HG03060 (cell line): ENCODE measurements around the gene BRAT1.
"Not testable (repeated sequence)": the region's sequence is repeated elsewhere in the genome, so short reads cannot be mapped to it uniquely, and the experiment has no call there.

Source experiments
- ATAC-seq: cut with Tn5 transposase; IDR thresholded peaks from one replicate; pipeline ENCODE4 v1.9.1; 2021; ENCODE audit warnings: low read depth, moderate number of reproducible peaks; ENCODE audit not compliant: unreplicated experiment

Gene BRAT1

DNA sequence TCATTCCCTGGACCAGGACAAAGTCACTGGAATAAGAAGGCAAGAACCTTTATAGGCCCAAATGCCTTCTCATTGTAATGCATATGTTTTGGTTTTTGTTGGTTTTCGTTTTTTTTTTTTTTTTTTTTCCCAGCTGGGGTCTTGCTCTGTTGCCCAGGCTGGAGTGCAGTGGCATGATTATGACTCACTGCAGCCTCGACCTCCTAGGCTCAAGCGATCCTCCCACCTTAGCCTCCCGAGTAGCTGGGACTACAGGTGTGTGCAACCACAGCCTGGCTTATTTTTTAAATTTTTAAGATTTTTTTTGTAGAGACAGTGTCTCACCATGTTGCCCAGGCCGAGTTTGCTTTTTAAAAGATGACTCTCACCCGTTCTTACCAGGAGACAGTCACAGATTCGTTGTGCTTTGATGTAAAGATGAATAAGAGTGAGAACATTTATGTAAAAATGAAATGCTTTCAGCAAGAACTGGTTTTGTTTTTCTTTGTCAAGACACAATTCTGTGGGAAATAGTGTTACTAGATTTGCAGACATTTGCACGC lies 11.1 kb upstream of the BRAT1 start:
- peak; percentile 14 for ATAC-seq

DNA sequence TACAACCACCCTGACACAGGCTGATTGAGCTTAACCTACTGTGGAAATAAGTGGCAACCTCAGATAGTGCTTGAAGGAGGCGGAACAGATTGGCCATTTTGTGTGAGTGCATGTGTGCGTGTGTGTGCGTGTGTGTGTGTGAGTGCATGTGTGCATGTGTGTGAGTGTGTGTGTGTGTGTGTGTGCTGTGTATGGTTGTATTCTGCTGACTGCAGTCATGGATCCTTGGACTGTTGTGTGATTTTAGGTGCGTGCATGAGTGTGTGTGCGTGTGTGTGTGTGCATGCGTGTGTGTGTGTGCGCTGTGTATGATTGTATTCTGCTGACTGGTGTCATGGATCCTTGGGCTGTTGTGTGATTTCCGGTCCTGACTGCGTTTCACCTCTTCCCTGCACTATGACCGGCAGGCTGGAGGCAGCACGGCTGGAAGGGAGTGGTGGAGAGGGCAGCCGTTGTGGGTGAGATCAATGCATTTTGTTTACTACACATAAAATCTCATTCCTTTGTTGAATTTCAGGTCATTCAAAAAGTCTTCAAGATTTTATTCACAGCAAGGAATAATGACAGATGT lies 9.7 kb upstream of the BRAT1 start:
- ATAC-seq, result no peak

DNA sequence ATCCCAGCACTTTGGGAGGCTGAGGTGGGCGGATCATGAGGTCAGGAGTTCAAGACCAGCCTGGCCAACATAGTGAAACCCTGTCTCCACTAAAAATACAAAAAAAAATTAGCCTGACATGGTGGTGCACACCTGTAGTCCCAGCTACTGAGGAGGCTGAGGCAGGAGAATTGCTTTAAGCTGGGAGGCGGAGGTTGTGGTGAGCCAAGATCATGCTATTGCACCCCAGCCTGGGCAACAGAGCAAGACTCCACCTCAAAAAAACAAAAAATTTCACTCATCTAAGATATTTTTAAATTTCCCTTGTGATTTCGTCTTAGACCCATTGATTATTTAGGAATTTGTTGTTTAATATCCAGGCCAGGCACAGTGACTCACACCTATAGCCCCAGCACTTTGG lies 8.6 kb upstream of the BRAT1 start:
- ATAC-seq, result not testable (repeated sequence)

DNA sequence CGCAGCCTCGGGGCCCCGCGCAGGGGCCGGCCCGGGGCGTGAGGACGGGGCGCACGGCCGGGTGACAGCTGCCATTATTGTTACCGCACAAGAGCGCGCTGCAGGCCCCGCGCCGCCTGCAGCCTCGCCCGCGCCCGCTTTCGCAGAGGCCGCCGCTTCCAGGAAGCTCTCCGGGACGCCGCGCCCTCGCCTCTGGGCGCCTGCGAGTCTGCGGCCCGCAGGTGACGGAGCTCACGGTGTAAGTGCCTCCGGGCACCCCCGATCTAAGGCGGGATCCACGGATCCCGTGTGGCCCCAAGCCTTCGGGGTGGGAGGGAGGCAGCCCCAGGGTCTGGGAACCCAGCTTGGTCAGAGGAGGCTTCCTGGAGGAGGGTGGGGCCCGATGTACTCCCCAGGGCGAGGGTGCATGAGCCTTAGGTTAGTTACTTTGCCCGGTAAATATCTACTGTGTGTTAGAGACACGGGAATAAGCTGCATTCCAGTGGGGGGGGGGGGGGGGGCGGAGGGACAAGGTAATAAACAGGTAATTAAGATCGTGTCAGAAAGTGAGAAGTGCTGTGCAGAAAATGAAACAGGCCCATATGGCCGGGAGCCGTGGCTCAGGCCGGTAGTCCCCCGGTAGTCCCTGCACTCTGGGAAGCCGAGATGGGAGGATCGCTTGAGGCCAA lies 4.1 kb upstream of the BRAT1 start:
- ATAC-seq, result no peak

DNA sequence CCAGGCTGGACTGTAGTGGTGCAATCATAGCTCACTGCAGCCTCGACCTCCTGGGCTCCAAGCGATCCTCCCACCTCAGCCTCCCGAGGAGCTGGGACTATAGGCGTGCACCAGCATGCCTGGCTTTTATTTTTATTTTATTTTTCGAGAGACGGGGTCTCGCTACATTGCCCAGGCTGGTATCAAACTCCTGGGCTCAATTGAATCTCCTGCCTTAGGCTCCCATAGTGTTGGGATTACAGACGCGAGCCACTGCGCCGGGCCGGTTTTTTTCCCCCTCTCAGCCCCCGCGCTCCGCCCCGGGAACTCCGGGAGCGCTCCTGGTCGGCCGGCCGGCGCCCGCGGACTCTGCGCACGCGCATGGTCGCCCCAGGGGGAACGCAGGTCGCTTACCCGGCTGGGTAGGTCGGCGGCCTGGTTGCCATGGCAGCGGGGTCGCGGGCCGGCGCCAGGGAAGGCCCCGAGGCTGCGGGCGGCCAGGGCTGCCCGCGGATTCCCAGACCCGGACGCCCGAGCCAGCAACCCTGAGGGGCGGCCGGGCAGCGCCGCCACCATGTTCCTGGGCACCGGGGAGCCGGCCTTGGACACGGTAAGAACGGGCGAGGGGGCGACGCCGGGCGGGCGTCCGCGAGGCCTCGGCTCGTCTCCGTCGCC lies 3.4 kb upstream of the BRAT1 start, which contains the start of gene IQCE:
Gene IQCE, plus strand, starts transcription at position 351 of the 654 bp plus-strand sequence. Its CDS starts 203 bp downstream, at position 554.
- peak; percentile 29 for ATAC-seq

DNA sequence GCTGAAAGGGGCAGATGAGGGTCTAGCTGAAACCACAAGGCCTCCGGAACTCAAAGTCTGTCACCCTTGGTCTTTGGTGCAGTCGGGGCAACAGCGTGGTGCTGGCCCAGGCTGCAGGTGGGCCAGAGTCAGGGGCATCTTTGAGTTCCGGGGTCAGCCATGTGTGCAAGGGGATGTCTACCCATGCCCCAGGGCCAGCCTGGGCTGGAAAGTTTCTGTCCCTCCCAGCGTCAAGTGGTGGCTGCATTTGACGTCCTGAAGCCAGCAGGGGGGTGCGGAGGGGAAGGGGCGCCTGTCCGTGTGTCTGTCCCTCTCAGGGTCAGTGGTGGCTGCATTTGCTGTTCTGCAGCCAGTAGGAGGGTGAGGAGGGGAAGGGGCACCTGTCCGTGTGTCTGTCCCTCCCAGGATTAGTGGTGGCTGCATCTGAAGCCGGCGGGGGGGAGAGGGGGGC lies 638 bp downstream of the BRAT1 start:
- ATAC-seq, result no peak

DNA sequence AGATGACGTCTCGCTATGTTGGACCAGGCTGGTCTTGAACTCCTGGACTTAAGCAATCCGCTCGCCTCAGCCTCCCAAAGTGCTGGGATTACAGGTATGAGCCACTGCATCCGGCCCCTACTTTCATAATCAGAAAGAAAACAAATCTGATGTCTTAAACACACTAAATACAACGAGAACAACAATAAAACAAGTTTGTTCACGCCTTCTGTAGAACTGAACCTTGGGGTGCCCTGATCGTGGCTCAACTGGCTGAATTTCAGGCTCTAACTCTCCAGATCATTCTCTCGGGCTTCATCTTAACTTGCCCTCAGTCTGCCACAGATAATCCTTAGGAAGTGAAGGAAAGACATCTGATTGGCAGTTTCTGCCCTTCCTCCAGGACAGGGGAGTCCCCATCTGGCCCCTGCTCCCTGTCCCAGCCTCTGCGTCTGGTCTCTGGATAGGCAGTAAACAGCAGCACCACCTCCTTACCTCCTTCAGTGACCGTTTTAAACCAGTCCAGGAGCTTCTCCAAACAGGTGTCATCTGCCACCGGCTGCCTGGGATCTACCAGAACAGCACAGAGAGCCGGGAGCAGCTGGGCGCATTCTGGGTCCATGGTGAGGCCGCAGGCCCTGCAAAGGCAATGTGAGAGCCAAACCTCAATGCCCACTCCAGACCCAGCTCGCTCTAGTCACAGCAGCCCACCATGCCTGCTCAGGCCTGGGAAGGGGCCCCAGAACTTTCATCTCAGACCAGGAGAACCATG lies 1.3 kb downstream of the BRAT1 start:
- no peak for ATAC-seq

DNA sequence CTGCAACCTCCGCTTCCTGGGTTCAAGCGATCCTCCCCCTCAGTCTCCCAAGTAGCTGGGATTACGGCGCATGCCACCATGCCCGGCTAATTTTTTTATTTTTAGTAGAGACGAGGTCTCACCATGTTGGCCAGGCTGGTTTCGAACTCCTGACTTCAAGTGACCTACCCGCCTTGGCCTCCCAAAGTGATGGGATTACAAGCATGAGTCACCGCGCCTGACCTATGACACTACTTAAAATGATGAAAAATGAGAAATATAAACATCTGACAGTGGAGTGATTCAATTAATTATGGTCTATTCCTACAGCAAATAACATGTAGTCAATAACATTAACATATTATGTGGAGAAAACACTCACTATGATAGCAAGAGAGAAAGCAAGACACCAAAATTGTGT lies 2.2 kb downstream of the BRAT1 start:
- ATAC-seq, result no peak

DNA sequence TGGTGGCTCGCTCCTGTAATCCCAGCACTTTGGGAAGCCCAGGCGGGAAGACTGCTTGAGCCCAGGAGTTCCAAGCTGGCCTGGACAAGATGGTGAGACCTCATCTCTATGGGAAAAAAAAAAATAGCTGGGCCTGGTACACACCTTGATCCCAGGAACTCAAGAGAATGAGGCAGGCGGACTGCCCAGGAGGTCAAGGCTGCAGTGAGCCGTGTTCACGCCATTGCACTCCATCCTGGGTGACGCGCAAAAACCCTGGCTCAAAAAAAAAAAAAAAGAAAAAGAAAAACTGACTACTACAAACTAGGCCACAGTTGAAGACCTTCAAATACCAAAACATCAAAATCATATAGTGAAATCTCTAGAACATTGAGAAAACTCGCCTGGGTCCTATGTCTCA lies 3.9 kb downstream of the BRAT1 start:
- ATAC-seq, result no peak

DNA sequence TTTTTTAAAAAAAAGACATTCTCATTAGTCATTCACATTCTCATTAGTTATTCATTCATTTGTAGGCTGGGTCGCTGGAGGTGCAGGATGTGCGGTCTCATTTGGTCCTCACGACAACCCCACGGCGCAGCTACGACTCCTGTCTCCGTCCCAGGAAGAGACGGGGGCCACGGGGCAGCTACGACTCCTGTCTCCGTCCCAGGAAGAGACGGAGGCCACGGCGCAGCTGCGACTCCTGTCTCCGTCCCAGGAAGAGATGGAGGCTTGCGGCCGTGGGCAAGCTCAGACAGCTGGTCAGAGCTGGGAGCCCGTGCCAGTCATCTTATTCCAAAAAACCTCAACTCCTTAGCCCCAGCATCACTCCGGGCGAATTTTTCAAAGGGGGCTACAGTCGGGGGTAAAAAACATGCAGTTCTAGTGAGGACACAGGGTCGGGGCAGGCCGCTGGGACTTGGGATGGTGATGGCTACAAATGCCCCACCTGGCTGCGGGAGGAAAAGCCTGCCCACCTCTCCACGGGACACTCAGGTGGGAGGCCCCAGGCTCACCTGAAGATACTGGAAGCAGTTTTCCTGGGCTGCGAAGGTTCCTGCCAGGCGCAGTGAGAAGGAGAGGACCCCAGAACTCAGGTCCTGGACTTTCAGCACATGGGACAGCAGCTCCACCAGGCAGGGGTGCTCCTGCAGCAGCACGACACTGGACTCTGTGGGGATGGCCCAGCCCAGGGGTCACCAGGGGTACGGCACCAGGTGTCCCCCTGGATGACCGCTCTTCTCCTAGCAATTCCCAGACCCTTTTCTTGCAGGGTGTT lies 8.3 kb downstream of the BRAT1 start:
- no peak for ATAC-seq

DNA sequence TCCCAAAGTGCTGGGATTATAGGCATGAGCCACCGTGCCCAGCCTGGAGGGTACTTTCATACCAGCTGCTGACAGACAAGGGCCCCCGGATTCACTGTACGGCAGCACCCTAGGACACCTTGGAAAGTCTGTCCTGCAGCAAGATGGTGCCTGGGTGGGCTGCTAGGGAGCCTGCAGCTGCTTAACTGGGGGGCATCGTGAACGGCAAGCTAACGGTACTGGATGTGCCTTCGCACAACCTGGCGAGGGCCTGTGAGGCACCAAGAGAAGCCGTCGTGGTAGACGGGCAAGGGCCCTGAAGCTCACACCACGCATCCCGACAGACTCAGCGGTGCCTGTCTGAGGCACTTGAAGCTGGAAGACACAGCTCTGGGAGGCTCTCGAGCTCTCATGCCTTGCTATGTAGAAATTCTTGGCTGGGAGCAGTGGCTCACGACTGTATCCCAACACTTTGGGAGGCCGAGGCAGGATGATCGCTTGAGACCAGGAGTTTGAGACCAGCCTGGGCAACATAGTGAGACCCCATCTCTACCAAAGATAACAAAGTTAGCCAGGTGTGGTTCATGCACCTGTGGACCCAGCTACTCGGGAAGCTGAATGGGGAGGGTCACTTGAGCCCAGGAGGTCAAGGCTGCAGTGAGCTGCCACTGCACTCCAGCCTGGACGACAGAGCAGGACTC lies 9.4 kb downstream of the BRAT1 start:
- ATAC-seq, result no peak

DNA sequence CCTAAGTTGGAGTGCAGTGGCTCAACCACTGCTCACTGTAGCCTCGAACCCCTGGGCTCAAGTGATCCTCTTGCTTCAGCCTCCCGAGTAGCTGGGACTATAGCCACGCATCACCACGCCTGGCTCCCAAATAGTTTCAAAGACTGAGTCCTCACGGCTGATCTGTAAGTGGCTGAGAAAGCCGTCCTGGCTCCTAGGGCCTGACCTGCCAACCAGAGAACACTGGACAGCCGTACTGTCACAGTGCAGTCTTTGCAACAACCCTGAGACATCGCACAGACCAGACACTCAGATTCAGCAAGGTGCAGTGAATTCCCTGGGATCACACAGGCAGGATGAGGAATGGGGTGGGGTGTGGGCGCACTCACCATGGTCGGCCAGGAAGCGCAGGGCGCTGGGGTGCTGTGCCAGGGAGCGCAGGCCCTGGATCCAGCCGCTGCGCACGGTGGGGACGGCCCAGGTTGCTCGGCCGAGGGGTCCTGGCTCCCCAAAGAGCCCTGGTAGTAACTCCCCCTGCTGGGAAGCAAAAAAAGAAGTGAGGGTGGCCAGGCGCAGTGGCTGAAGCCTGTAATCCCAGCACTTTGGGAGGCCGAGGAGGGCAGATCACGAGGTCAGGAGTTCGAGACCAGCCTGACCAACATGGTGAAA lies 10.7 kb downstream of the BRAT1 start:
- ATAC-seq, result no peak

DNA sequence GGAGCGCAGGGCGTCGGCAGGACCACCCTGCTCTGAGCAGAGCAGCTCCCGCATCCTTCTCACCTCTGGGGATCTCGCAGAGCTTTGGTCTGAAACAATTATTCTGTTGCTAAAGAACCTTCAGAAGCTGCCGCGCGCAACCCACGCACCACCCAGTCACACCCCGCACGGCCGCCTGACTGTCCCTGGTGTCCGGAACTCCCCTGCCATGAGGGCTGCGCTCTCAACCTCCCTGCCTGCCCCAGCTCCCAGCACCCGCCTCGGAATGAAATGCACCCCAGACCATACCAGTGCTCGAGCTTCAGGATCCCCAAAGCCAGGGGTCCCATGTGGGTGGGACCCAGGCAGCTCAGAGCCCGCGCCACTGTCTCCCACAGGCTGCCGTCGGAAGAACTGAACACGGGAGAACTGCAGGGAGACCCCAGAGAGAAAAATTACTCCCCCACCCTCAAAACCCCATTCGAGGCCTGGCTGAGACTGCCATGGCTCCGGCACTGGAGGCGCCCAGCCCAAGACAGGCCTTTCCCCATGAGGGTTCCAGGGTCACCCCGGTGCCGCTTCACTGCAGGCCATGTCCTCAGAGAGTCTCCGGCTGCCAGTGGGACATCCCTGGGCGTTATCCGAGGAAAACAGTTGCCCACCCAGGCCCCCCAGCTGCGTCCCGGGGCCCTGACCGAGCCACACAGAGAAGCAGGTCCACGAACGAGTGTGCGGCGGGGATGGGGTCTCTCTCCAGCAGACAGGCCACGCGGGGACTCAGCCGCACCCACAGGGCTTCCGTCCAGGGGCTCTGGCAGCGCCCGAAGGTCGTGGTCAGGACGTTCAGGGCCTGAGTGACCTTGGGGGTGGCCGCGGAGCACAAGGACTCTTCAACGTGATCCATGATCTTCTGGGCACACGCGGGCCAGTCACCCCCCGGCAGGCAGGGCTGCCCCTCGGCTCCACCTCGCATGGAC lies 12.1 kb downstream of the BRAT1 start:
- ATAC-seq, result no peak

DNA sequence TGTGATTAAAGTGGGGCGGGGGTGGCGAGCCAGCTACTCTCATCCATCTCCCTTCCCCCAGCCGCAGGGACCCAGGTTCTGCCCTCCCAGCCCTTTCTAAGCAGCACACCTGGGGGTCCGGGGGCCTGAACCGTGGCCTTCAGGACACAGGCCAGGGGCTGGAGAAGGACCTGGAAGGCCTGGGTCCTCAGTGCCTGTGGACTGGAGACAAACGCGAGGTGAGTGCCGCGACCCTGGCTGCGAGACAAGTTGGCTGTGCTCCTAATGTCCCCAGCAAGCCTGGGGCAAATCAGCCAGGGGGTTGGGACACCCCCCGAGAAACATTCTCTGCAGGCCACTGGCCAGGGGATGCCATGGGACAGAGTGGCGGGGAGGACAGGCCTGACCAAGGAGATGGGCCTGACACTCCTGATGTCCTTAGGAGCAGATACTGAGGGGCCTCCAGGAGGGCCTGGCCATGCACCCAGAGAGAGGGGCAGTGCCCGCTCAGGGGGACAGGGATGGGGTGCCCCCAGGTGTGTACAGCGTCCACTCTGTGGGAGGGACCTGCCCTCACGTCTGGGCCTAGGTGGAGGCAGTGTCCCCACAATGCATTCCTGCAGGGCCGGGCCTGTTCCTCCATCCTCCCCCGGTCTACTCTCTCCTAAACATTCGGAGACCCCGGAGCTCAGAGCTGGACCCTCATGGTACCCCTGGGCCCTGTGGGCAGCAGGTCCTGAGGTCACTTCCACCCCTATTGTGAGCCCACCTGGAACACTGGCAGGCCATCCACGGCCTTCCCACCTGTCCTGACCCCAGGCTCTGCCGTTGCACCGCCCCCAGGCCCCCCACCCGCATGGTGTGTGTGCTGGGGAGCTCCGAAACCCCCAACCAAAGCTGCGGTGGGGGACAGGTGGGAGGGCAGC lies 13.1 kb downstream of the BRAT1 start:
- no peak for ATAC-seq

DNA sequence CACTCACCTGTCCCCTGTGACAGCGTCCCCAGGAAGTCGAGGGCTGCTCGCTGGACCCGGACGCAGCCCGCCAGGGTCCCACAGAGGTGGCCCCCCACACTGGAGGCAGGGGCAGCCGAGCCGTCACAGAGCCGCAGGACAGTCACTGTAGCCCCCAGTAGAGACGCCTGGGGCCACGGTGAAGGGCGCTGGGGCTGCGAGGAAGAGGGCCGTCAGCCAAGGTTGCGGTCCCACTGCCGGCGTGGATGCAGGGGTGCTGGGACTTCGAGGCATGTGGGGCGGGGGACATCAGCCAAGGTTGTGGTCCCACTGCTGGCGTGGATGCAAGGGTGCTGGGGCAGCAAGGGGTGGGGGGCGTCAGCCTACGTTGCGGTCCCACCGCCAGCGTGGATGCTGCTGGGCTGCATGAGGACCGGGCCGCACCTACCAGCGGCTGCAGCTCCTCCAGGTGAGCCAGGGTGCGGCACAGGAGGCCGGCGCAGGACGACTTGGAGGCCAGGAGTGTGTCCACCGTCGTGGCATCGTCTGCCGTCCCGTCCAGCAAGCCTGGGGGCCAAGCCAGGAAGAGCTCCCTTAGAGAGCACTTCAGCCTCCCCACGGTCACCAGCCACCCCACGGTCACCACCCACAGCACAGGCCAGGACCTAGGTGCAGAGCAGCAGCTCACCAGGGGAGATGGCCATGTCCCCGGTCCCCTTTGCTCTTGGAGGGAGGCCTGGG lies 13.9 kb downstream of the BRAT1 start:
- no peak for ATAC-seq

DNA sequence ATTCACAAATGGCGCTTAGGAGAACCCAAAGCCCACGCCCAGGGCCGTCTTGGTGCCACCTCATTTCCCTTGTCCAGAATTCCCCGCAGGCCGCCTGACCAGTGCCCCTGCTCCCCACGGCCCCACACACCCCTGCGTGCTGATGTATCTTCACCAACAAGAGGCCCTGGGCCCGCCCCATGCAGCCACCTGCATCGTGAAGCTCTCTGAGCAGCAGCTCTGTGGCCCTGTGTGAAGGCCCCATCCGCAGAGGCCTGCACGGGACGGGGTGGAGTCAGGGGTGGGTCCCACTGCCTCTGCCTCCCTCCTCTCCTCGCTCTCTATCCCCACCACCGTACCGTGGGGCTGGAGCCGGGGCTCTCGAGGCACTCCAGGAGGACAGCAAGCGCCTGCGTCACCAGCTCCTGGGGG lies 14.7 kb downstream of the BRAT1 start:
- no peak for ATAC-seq
